ENCODE data around the gene PAPPA2.
"Not testable (repeated sequence)": the region's sequence is repeated elsewhere in the genome, so short reads cannot be mapped to it uniquely, and the experiment has no call there.

The PAPPA2 gene

GRCh38 chr1:176752505-176752904, 289.5 kb downstream of the PAPPA2 start:
- DNase-seq (ENCODE audit: low spot score) (no peak), FAIRE-seq (no peak)

DNA sequence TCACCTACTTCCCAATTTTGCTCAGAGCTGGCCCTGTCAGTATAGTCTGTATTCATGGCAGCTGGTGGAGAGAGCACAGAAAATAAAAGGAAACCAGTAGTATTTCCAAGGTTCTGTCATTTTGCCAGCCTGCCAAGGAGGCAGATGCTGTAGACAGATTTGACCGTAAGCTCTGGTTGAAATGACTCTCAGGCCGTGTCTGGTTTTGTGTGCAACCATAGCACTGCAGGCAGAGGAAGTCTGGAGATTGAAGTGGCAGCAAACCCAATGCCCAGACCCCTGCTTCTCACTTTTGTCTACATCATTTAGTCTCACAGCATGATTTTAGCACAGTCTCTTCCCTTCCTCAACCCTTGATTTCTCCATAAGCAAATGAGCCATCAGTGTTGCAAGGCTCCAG, 291.7 kb downstream of the PAPPA2 start:
- no peak for DNase-seq (ENCODE audit: low spot score)
- FAIRE-seq, result no peak

DNA sequence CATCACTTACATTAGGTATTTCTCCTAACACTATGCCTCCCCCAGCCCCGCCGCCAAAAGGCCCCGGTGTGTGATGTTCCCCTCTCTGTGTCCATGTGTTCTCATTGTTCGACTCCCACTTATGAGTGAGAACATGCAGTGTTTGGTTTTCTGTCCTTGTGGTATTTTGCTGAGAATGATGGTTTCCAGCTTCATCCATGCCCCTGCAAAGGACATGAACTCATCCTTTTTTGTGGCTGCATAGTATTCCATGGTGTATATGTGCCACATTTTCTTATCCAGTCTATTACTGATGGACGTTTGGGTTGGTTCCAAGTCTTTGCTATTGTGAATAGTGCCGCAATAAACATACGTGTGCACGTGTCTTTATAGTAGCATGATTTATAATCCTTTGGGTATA, 293.8 kb downstream of the PAPPA2 start:
- not testable (repeated sequence) for FAIRE-seq; DNase-seq (ENCODE audit: low spot score)

DNA sequence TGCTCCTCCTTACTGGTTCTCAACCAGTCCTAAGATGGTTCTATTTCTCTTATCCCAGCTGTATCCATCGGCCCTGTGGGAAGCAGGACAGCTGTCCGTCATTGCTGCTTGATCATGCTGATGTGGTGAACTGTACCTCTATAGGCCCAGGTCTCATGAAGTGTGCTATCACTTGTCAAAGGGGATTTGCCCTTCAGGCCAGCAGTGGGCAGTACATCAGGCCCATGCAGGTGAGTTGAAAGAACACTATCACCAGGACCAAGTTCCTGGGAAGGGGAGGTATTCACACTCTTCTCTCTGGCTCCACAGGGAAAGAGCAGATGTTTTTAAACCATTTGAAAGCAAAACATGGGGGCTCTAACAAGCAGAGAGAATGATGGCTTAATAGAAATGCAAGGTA, 302.6 kb downstream of the PAPPA2 start:
- DNase-seq (ENCODE audit: low spot score) (no peak), FAIRE-seq (no peak)

DNA sequence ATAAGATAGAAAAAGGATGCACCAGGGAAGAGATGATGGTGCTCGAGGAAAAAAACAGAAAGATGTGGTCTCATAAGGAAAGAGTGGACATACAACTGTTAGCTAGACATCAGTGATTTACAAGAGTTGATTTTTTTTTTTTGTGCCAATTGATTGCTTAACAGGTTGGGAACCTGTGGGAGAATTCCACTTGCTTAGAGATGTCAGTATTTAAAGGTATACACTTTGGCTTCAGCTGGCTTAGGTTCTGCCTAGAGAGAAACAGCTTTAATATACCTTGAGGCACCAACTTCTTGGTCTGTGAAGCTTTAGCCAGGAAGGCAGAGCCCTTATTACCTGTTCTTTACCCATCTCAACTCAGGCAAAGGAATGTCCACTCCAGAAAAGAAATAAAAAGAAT, 303.8 kb downstream of the PAPPA2 start:
- no peak for FAIRE-seq
- DNase-seq (ENCODE audit: low spot score), result no peak

GRCh38 chr1:176767714-176768136, 304.8 kb downstream of the PAPPA2 start:
- no peak for DNase-seq (ENCODE audit: low spot score)
- FAIRE-seq, result no peak

DNA sequence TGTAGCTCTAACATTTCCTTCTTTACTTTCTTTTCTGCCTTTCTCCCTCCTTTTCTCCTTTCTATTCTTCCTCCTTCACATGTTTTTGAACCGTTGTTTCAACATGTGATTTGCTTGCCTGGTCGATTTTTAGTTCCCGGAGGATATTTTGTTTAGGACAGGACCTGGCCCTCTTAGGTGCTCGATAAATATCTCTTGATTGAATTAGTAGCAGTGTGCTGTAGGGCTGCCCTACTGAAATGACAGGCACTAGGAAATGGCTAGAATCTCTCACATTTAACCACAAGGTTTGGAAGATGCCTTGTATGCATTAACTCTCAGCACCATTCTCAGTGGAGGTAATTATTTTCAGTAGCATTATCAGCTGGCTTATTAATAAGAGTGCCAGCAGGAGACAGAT, 305.6 kb downstream of the PAPPA2 start:
- DNase-seq (ENCODE audit: low spot score) (no peak), FAIRE-seq (no peak)

DNA sequence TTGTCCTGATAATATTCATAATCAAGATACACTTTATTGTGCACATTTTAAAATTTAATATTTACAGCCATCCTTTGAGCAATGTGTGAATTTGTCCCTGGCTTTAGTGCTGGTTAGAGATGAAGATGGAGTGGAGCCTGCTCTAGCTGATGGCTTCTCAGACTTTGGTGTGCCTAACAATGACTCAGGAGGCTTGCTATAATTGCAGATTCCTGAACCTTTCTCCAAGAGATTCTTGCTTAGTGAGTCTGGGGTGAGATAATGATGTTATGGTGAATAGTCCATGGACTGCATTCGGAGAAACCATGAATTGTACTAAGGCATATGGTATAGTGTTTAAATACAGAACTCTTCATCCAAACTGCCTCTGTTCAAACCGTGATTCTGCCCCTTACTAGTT, 307.1 kb downstream of the PAPPA2 start:
- no peak for DNase-seq (ENCODE audit: low spot score)
- FAIRE-seq, result no peak

DNA sequence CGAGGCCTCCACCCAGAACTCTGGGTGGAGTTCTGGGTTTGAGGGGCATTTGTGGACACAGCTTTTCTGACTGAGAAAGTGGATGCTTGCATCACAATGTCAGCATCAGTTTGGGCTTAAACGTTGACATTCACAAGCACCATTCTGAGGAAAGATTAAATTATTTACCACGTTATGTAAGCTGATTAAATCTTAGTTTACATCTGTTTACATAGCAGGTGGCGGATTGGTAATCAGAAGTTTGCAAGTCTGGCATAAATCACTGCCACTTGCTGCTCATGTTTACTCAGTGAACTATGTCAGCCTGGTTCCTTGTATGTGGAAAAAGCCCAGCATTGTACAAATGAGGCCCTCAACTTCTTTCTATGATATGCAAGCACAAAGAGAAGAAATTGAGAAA, 310.1 kb downstream of the PAPPA2 start:
- FAIRE-seq (no peak), DNase-seq (ENCODE audit: low spot score) (no peak)

DNA sequence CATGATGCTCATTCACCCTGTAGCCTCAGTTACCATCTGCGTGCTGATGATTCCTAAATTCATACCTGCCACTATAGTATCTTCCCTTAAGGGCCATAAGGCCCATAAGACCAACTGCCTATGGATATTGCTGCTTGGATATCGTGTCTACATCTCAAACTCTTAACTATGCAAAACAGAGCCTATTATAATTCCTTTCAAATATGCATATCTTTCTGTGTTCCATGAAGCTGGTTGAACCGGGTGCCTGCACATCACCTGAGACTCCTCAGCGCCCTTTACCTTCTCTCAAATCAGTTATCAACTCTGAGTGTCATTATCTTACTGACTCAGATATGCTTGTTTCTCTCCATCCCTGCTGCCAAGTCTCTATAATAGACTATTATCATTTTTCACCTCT, 311.2 kb downstream of the PAPPA2 start:
- FAIRE-seq (no peak), DNase-seq (ENCODE audit: low spot score) (no peak)

- DNase-seq (ENCODE audit: low spot score) (no peak), FAIRE-seq (no peak)
Measured at GRCh38 chr1:176775378-176775777, 312.4 kb downstream of the PAPPA2 start.

DNA sequence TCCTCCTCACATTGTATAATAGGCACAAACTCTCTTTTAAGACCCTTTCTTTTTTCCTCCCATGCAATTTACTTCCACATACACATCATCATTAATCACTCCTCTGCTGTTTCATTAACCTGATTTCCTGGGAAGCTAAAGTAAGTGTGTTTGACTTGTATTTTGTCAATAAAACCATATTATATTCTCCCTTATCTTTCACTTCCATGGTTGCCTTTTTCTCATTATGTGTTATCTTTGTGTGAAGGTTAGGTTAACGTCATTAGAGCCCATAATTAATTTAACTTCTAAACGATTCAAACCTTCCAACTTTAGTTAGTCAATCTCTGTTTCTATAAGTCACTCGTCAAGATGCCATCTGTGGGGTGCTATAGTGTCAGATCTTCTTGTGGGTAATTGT, 313.0 kb downstream of the PAPPA2 start:
- FAIRE-seq (no peak), DNase-seq (ENCODE audit: low spot score) (no peak)

DNA sequence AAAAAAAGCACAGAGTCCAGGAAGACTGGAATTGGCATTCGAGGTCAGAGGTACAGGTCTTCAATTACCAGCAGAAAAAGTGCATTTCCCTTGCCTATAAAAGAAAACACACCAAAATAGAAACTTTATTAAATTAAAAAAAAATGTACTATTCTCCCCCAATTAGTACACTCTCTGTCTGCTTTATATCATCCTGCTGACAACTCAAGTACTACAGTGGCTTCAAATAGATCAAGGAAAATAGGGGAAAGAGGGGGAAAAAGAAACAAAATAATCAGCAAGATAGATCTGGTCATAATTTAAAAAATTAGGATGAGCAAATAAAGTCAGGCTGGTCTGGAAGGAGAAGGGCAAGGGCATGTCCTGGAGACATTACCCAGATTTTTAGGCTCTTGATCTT, 315.1 kb downstream of the PAPPA2 start:
- no peak for DNase-seq (ENCODE audit: low spot score)
- no peak for FAIRE-seq

GRCh38 chr1:176779992-176780328, 317.0 kb downstream of the PAPPA2 start:
- no peak for FAIRE-seq

GRCh38 chr1:176783309-176783708, 320.3 kb downstream of the PAPPA2 start:
- DNase-seq (ENCODE audit: low spot score), result no peak
- no peak for FAIRE-seq

More at GRCh38 chr1:176779992-176780328, 317.0 kb downstream of the PAPPA2 start:
- DNase-seq (ENCODE audit: low spot score), result no peak

GRCh38 chr1:176785056-176785455, 322.1 kb downstream of the PAPPA2 start:
- DNase-seq (ENCODE audit: low spot score), result no peak
- no peak for FAIRE-seq

GRCh38 chr1:176785791-176786190, 322.8 kb downstream of the PAPPA2 start:
- DNase-seq (ENCODE audit: low spot score), result no peak

DNA sequence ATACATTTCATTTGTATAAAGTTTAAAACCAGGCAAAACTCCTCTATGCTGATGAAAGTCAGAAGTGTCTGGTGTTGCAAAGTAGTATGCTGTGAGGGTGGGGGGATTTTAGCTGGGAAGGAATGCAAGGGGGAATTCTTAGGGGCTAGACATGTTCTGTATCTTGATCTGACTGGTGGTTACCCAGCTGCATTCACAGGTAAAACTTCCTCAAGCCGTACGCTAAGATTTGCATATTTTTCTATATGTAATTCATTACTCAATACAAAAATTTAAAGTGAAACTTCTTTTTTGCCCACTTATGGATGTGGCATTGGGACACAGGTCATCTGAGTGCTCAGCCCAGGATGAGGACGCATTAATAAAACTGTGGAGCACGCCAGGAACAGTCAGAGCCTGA, 323.3 kb downstream of the PAPPA2 start:
- FAIRE-seq (no peak), DNase-seq (ENCODE audit: low spot score) (no peak)

More at GRCh38 chr1:176785791-176786190, 322.8 kb downstream of the PAPPA2 start:
- no peak for FAIRE-seq

DNA sequence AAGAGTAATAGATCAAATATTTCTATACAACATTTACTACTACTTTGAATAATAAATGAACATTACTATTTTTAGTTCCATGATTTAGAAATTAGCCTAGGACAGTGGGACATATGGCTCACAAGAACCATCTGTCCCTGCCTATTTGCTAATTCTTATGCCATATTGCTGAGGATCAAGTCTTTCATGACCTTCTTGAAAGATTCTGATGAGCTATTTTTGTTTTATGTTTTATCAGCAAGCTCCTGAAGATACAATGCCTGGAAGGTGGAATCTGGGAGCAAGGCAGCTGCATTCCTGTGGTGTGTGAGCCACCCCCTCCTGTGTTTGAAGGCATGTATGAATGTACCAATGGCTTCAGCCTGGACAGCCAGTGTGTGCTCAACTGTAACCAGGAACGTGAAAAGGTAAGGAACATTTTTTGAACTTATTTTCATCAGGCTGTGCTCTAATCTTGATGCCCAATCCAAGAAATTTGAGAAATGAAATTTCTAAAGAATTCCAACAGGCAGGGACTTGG, 326.7 kb downstream of the PAPPA2 start:
- peak; percentile 55 for DNase-seq (ENCODE audit: low spot score)
- no peak for FAIRE-seq

DNA sequence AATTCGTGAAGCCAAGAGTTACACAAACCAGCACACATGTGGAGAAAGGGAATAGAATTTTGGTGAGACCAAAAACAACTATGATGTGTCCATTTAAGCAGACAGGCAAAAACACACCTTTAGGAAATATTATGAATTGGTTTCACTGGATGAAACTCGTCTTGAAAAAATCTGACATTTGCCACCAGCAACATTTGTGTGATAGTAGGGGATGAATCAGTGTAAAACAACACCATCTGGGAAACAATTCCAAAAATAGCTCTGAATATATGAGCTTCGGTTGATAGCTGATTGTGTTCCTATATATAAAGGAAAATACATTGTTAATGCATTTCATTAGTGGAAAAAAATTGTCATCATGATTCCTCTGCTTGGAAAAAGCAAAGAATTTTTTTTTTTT, 327.8 kb downstream of the PAPPA2 start:
- DNase-seq (ENCODE audit: low spot score), result no peak
- no peak for FAIRE-seq

- no peak for FAIRE-seq
Measured at GRCh38 chr1:176791906-176792305, 328.9 kb downstream of the PAPPA2 start.

DNA sequence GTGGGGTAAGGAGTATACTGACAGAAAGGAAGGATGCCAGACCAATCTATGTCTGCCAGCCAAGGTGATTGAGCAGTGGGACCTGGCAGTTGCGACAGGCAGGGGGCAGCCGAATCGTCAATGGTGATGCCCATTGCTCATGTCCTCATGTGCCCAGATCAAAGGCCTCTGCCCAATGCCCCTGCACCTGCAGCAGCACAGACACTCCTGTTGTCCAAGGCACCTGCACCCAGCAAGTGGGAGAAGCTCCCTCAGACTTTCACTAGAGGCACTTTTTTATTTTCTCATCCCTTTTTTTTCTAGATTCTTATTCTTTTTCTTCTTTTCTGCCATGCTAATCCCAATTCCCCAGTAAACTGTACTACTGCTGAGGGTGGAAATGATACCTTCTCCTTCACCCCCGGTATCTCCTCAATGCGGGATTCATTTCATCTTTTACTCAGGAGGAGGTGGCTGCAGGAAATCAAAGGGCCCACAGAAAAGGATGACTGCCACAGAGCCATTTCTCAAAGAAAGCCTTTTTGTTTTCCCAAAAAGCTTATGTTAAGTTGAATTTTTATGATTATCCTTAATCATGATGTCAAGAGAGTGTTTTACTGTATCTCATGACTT, 332.0 kb downstream of the PAPPA2 start:
- DNase-seq (ENCODE audit: low spot score), result no peak
- FAIRE-seq, result no peak

More at GRCh38 chr1:176791906-176792305, 328.9 kb downstream of the PAPPA2 start:
- DNase-seq (ENCODE audit: low spot score), result no peak

GRCh38 chr1:176795929-176796328, 333.0 kb downstream of the PAPPA2 start:
- DNase-seq (ENCODE audit: low spot score) (no peak), FAIRE-seq (no peak)

DNA sequence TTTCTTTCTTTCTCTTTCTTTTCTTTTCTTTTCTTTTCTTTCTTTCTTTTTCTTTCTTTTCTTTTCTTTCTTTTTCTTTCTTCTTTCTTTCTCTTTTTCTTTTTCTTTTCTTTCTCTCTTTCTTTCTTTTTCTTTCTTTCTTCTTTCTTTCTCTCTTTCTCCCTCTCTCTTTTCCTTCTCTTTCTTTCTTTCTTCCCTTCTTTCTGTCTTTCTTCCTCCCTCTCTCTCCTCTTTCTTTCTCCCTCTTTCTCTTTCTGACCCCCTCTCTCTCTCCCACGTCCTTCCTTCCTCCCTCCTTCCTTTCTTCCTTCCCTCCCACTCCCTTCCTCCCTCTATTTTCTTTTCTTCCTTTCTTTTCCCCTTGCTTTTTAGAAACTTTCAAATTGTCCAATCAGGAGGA, 333.6 kb downstream of the PAPPA2 start:
- no peak for DNase-seq (ENCODE audit: low spot score)
- FAIRE-seq, result no peak
